ENCODE results near the gene PRDM5.

DNA sequence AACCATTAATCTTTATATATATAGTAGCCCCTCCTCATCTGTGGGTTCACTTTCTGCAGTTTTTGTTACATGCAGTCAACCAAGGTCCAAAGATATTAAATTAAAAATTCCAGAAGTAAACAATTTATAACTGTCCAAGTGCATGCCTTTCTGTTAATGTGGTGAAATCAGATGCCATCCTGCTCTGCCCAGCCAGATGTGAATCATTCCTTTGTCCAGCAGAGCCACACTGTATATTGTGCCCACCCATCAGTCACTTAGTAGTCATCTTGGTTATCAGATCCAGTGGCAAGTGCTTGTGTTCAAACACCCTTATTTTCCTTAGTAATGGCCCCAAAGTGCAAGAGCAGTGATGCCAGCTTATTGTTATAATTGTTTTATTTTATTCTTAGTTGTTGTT lies 17.2 kb upstream of the PRDM5 start:
- TF ChIP-seq POLR2A (IDR thresholded peaks at IDR 0.05), result no peak
- TF ChIP-seq, protein P1, sequence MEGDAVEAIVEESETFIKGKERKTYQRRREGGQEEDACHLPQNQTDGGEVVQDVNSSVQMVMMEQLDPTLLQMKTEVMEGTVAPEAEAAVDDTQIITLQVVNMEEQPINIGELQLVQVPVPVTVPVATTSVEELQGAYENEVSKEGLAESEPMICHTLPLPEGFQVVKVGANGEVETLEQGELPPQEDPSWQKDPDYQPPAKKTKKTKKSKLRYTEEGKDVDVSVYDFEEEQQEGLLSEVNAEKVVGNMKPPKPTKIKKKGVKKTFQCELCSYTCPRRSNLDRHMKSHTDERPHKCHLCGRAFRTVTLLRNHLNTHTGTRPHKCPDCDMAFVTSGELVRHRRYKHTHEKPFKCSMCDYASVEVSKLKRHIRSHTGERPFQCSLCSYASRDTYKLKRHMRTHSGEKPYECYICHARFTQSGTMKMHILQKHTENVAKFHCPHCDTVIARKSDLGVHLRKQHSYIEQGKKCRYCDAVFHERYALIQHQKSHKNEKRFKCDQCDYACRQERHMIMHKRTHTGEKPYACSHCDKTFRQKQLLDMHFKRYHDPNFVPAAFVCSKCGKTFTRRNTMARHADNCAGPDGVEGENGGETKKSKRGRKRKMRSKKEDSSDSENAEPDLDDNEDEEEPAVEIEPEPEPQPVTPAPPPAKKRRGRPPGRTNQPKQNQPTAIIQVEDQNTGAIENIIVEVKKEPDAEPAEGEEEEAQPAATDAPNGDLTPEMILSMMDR (IDR thresholded peaks at IDR 0.05), result no peak
